Left ventricle myocardium inferior (tissue), 1 donor: ENCODE results near the gene AKIRIN2. TPM values are rescaled to one million over a fixed set of nuclear protein-coding genes. Genes with fewer than 3 reads are reported as not detected.
A peak's percentile ranks its signal among the peaks of the same experiment; 100 is the strongest.

Experiments used
- DNase-seq: peaks from one replicate; pipeline ENCODE4 v3.0.0-alpha.2; 2020
- H3K27ac ChIP-seq: fragments of 200-600 bp; replicated peaks from 2 replicates; pipeline ENCODE4 v1.8.0; 2021
- H3K27me3 ChIP-seq: fragments of 200-600 bp; 2 replicates; pipeline ENCODE4 v1.8.0; 2021; ENCODE audit warnings: low read depth
- H3K36me3 ChIP-seq: fragments of 200-600 bp; 2 replicates; pipeline ENCODE4 v1.8.0; 2021
- H3K4me1 ChIP-seq: fragments of 200-600 bp; 2 replicates; pipeline ENCODE4 v1.8.0; 2021
- H3K4me3 ChIP-seq: fragments of 200-600 bp; 2 replicates; pipeline ENCODE4 v1.8.0; 2021; ENCODE audit warnings: mild to moderate bottlenecking, moderate library complexity
- H3K9me3 ChIP-seq: fragments of 200-600 bp; replicated peaks from 2 replicates; pipeline ENCODE4 v1.8.0; 2021
- CTCF ChIP-seq: fragments of 200-600 bp; IDR thresholded peaks from 2 replicates; pipeline ENCODE4 v1.8.0; 2021; ENCODE audit warnings: antibody characterized with exemption, mild to moderate bottlenecking, borderline replicate concordance
- intact Hi-C: fragments of 100-400 bp; cut with micrococcal nuclease; formaldehyde crosslinking; loops from one replicate; pipeline ENCODE4 v1.11.0; 2022
- total RNA-seq: library from RNA; stranded (reverse); fragmentation: NEBNext Ultra II Directional; extraction: Animal tissue kit (Norgen Biotek cat#: 25700); gene quantifications from one replicate; pipeline ENCODE4 v1.2.1, GENCODE V29; 2021
- donor health status: DM: no; HTN: yes; CAD: no; lungs with severe emphysema.

AKIRIN2 gene
- total RNA-seq, 1 donor from 2014 or later, result 42.3 TPM

- no peak for DNase-seq
- Histone ChIP-seq H3K4me3 (no peak overlapping the region), H3K27me3 (no peaks in the 10 kb centered on the region), H3K36me3 (peaks cover 26% of the 10 kb centered on the region), H3K27ac (no peak overlapping the region), H3K4me1 (peaks cover 10% of the 10 kb centered on the region), H3K9me3 (no peaks in the 10 kb centered on the region)
- no peak for TF ChIP-seq CTCF
- intact Hi-C loops, result no loop called here
These were observed 35.0 kb downstream of the AKIRIN2 start for GRCh38 chr6:87667032-87667431.

DNA sequence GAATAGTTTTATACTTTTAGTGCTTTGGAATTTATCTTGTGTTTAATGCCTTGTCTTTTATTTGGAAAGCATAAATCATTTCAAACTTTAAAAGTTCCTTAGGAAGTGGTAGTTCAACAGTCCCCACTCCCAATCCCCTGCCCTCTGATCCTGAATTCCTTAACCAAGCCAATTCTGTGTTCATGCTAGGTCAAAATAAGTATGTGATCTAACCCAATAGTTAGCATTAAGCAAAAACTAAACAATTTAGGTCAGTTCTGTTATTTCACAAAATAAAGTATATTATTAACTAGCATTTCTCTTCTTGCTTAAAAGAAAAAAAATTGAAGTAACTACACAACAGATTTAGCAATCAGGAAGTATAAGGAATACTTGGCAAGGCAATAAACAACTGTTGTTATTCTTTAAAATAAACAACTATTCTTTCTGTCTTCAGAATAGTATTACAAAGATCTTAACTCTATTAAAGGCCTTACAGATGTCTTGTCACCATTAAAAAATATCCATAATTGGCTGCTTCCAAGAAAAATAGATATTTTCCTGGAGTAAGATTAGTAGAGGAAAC is 37.0 kb downstream of the AKIRIN2 start:
- TF ChIP-seq CTCF, result no peak
- H3K27me3 ChIP-seq, result no peaks in the 10 kb centered on the region
- no peak for DNase-seq
- H3K4me1 ChIP-seq, result peaks cover 23% of the 10 kb centered on the region
- intact Hi-C loops, result no loop called here
- no peak overlapping the region for H3K27ac ChIP-seq
- peaks cover 33% of the 10 kb centered on the region for H3K36me3 ChIP-seq
- no peaks in the 10 kb centered on the region for H3K9me3 ChIP-seq
- H3K4me3 ChIP-seq, result no peak overlapping the region

GRCh38 chr6:87663434-87663833 is 38.6 kb downstream of the AKIRIN2 start:
- intact Hi-C loops, result no loop called here
- Histone ChIP-seq H3K4me3 (no peak overlapping the region), H3K36me3 (peaks cover 33% of the 10 kb centered on the region), H3K9me3 (no peaks in the 10 kb centered on the region), H3K27ac (peak overlapping the region; percentile 53), H3K27me3 (no peaks in the 10 kb centered on the region), H3K4me1 (peaks cover 35% of the 10 kb centered on the region)
- no peak for TF ChIP-seq CTCF
- no peak for DNase-seq

DNA sequence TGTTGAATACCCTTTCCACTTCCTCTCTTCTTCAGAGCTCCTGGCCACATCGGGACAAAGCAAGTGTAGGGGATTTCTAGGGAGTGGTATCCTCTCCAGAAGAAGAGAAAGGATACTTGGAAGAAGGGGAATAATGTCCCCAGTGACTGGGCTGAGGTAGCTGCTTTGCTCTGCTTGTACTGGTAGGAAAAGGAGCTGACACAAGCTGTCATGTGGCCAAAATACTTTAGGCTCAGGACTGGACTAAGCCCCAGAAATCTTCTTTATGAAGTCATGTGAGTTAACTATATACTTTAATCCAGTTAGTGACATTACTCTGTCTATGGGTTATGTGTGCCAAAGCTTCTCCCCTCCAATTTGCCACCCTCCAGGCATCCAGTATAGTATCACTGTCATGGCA is 40.5 kb downstream of the AKIRIN2 start:
- intact Hi-C loops, result no loop called here
- peak overlapping the region; percentile 57 for H3K27ac ChIP-seq
- no peak for DNase-seq
- peaks cover 25% of the 10 kb centered on the region for H3K36me3 ChIP-seq
- no peak for TF ChIP-seq CTCF
- peaks cover 49% of the 10 kb centered on the region for H3K4me1 ChIP-seq
- H3K9me3 ChIP-seq, result no peaks in the 10 kb centered on the region
- H3K4me3 ChIP-seq, result no peak overlapping the region
- H3K27me3 ChIP-seq, result no peaks in the 10 kb centered on the region

- H3K4me1 ChIP-seq, result peaks cover 49% of the 10 kb centered on the region
- no peaks in the 10 kb centered on the region for H3K9me3 ChIP-seq
- H3K27me3 ChIP-seq, result no peaks in the 10 kb centered on the region
- H3K36me3 ChIP-seq, result peaks cover 29% of the 10 kb centered on the region
- DNase-seq, result no peak
- H3K27ac ChIP-seq, result peak overlapping the region; percentile 57
- intact Hi-C loops, result no loop called here
- no peak overlapping the region for H3K4me3 ChIP-seq
- TF ChIP-seq CTCF, result no peak
These were observed 41.0 kb downstream of the AKIRIN2 start for GRCh38 chr6:87661016-87661415.
